Measurements from ENCODE around the gene DLG2. TPM values are rescaled to one million over a fixed set of nuclear protein-coding genes. Genes with fewer than 3 reads are reported as not detected.
A peak's percentile ranks its signal among the peaks of the same experiment; 100 is the strongest.

The DLG2 gene
- total RNA-seq, 1 experiment from 2014 or later = 12.1 TPM

- H3K27me3 ChIP-seq = no peaks in the 10 kb centered on the region
- no peak for DNase-seq
- H3K36me3 ChIP-seq = no peaks in the 10 kb centered on the region
- H3K4me3 ChIP-seq = no peak overlapping the region
- H3K27ac ChIP-seq = no peak overlapping the region
- H3K4me1 ChIP-seq = 0 out of 2 replicates have a peak, but pooled peaks cover 4% of the 10 kb centered on the region
- H3K9me3 ChIP-seq (replicated peaks) = no peaks in the 10 kb centered on the region
Observed at GRCh38 chr11:84518631-84519183, 1108.4 kb downstream of the DLG2 start.

GRCh38 chr11:84514436-84514835 is 1112.7 kb downstream of the DLG2 start:
- DNase-seq = no peak
- no peaks in the 10 kb centered on the region for H3K9me3 ChIP-seq (replicated peaks)
- no peaks in the 10 kb centered on the region for H3K36me3 ChIP-seq
- no peaks in the 10 kb centered on the region for H3K4me1 ChIP-seq
- H3K27ac ChIP-seq = no peak overlapping the region
- H3K27me3 ChIP-seq = no peaks in the 10 kb centered on the region
- no peak overlapping the region for H3K4me3 ChIP-seq

GRCh38 chr11:84503503-84503902 is 1123.6 kb downstream of the DLG2 start:
- H3K27me3 ChIP-seq = no peaks in the 10 kb centered on the region
- no peak overlapping the region for H3K4me3 ChIP-seq
- no peaks in the 10 kb centered on the region for H3K36me3 ChIP-seq
- H3K4me1 ChIP-seq = no peaks in the 10 kb centered on the region
- no peak for DNase-seq
- H3K27ac ChIP-seq = no peak overlapping the region
- H3K9me3 ChIP-seq (replicated peaks) = no peaks in the 10 kb centered on the region

GRCh38 chr11:84501750-84502149 is 1125.4 kb downstream of the DLG2 start:
- no peaks in the 10 kb centered on the region for H3K27me3 ChIP-seq
- no peak overlapping the region for H3K27ac ChIP-seq
- DNase-seq = no peak
- no peaks in the 10 kb centered on the region for H3K9me3 ChIP-seq (replicated peaks)
- no peak overlapping the region for H3K4me3 ChIP-seq
- no peaks in the 10 kb centered on the region for H3K36me3 ChIP-seq
- no peaks in the 10 kb centered on the region for H3K4me1 ChIP-seq

- Histone ChIP-seq H3K9me3 (replicated peaks) (no peaks in the 10 kb centered on the region), H3K27ac (no peak overlapping the region), H3K4me1 (no peaks in the 10 kb centered on the region), H3K27me3 (no peaks in the 10 kb centered on the region), H3K36me3 (no peaks in the 10 kb centered on the region), H3K4me3 (no peak overlapping the region)
- no peak for DNase-seq
Observed at GRCh38 chr11:84497981-84498411, 1129.1 kb downstream of the DLG2 start.

GRCh38 chr11:84497181-84497580 is 1130.0 kb downstream of the DLG2 start:
- Histone ChIP-seq H3K27me3 (no peaks in the 10 kb centered on the region), H3K4me3 (no peak overlapping the region), H3K36me3 (no peaks in the 10 kb centered on the region), H3K27ac (no peak overlapping the region), H3K9me3 (replicated peaks) (no peaks in the 10 kb centered on the region), H3K4me1 (no peaks in the 10 kb centered on the region)
- no peak for DNase-seq

GRCh38 chr11:84496122-84496521 is 1131.0 kb downstream of the DLG2 start:
- H3K9me3 ChIP-seq (replicated peaks) = no peaks in the 10 kb centered on the region
- no peaks in the 10 kb centered on the region for H3K36me3 ChIP-seq
- H3K4me1 ChIP-seq = no peaks in the 10 kb centered on the region
- no peaks in the 10 kb centered on the region for H3K27me3 ChIP-seq
- DNase-seq = no peak
- H3K27ac ChIP-seq = no peak overlapping the region
- H3K4me3 ChIP-seq = no peak overlapping the region

GRCh38 chr11:84480131-84480530 is 1147.0 kb downstream of the DLG2 start:
- Histone ChIP-seq H3K27me3 (no peaks in the 10 kb centered on the region), H3K4me3 (no peak overlapping the region), H3K9me3 (replicated peaks) (no peaks in the 10 kb centered on the region), H3K36me3 (no peaks in the 10 kb centered on the region), H3K4me1 (no peaks in the 10 kb centered on the region), H3K27ac (no peak overlapping the region)
- no peak for DNase-seq

- Histone ChIP-seq H3K27ac (no peak overlapping the region), H3K4me1 (no peaks in the 10 kb centered on the region), H3K36me3 (no peaks in the 10 kb centered on the region), H3K27me3 (no peaks in the 10 kb centered on the region), H3K4me3 (no peak overlapping the region), H3K9me3 (replicated peaks) (no peaks in the 10 kb centered on the region)
- peak in 1 of 2 experiments; percentile 31 for DNase-seq
Observed at GRCh38 chr11:84476581-84476980, 1150.6 kb downstream of the DLG2 start.

- no peaks in the 10 kb centered on the region for H3K4me1 ChIP-seq
- no peaks in the 10 kb centered on the region for H3K27me3 ChIP-seq
- DNase-seq = no peak
- no peak overlapping the region for H3K27ac ChIP-seq
- no peak overlapping the region for H3K4me3 ChIP-seq
- no peaks in the 10 kb centered on the region for H3K36me3 ChIP-seq
- no peaks in the 10 kb centered on the region for H3K9me3 ChIP-seq (replicated peaks)
Observed at GRCh38 chr11:84471501-84471900, 1155.6 kb downstream of the DLG2 start.

- Histone ChIP-seq H3K4me1 (peaks cover 7% of the 10 kb centered on the region; the same call in 1 of the 2 replicates), H3K4me3 (no peak overlapping the region), H3K9me3 (replicated peaks) (no peaks in the 10 kb centered on the region), H3K36me3 (no peaks in the 10 kb centered on the region), H3K27ac (no peak overlapping the region), H3K27me3 (no peaks in the 10 kb centered on the region)
- DNase-seq = no peak
Observed at GRCh38 chr11:84468235-84468634, 1158.9 kb downstream of the DLG2 start.

- Histone ChIP-seq H3K36me3 (no peaks in the 10 kb centered on the region), H3K9me3 (replicated peaks) (no peaks in the 10 kb centered on the region), H3K4me1 (peaks cover 7% of the 10 kb centered on the region), H3K27ac (no peak overlapping the region), H3K27me3 (no peaks in the 10 kb centered on the region), H3K4me3 (no peak overlapping the region)
- DNase-seq = peak; percentile 17 to 65
Observed at GRCh38 chr11:84465040-84465439, 1162.1 kb downstream of the DLG2 start.

GRCh38 chr11:84455691-84456090 is 1171.5 kb downstream of the DLG2 start:
- Histone ChIP-seq H3K36me3 (no peaks in the 10 kb centered on the region), H3K27me3 (no peaks in the 10 kb centered on the region), H3K27ac (no peak overlapping the region), H3K9me3 (replicated peaks) (no peaks in the 10 kb centered on the region), H3K4me3 (no peak overlapping the region), H3K4me1 (no peaks in the 10 kb centered on the region)
- DNase-seq = no peak

- no peaks in the 10 kb centered on the region for H3K9me3 ChIP-seq (replicated peaks)
- no peaks in the 10 kb centered on the region for H3K36me3 ChIP-seq
- no peaks in the 10 kb centered on the region for H3K27me3 ChIP-seq
- no peaks in the 10 kb centered on the region for H3K4me1 ChIP-seq
- no peak overlapping the region for H3K27ac ChIP-seq
- DNase-seq = no peak
- no peak overlapping the region for H3K4me3 ChIP-seq
Observed at GRCh38 chr11:84452211-84452610, 1174.9 kb downstream of the DLG2 start.

- Histone ChIP-seq H3K4me3 (no peak overlapping the region), H3K36me3 (no peaks in the 10 kb centered on the region), H3K4me1 (no peaks in the 10 kb centered on the region), H3K9me3 (replicated peaks) (no peaks in the 10 kb centered on the region), H3K27ac (no peak overlapping the region), H3K27me3 (no peaks in the 10 kb centered on the region)
- DNase-seq = no peak
Observed at GRCh38 chr11:84438565-84438964, 1188.6 kb downstream of the DLG2 start.

Measured in SJCRH30 (cell line).